Measurements from ENCODE around the gene NXT2.
"Not testable (repeated sequence)": the region's sequence is repeated elsewhere in the genome, so short reads cannot be mapped to it uniquely, and the experiment has no call there.

Gene NXT2

DNA sequence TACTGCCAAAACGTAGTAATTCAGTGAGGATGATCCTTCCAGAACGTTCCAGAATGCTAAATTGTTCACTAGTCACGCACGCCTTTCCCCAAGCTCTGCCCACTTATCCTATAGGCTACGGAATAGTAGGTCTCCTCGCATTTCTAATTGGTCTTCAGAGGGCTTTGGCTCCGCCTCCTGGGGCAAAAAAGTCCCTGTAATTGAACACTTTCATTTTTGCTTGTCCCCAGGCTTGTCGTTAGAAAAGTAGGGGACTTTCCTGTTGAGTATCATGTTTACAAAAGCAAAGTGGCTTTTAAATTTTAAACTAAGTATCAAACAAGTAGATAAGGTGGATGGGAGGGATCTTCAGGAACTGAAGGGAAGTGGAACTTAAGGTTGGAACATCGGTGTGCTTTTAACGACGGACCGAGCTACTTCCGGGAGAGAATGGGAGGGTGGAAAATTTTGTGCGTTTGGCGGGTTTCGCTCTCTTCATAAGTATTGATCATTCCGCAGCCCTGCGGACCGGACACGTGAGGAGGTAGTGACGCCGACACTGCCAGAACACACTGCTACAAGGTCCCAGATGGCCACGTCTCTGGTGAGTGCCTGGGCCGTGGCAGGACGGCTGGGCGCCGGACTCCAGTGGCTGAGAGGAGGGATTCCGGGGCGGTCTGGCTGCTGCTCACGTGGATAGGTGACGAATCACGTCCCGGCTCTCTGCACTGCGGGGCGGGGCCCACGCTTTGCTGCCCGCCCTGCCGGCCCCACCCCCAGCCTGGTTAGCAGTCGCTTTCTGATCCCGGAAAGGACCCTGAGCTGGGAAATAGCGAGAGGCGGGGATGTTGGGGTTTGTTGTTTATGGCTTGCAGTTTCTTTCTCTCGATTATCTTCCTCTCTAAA is at the start of gene NXT2:
Gene NXT2 (plus strand): TSS at position 406 of the 885 bp plus-strand sequence. CDS start 163 bp downstream, at position 569.
- peak; percentile 90 for DNase-seq

DNA sequence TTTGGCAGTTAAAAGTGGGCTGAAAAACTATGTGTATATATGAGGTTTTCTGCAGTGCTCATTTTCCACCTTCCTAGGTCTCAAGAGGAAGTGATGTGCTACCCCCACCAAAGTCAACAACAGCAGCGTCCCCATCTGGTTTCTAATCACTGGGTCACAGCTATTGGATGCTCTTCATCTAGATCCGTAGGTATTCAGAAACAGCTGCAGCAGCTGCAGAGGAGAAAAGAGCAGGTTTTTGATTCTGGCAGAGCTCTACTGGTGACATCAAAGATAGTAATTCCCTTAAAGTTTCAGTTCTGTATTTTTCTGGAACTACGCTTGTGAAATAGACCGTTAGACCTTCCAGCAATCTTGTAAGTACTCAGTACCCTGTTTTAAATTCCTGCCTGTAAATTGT is 49.0 kb upstream of the NXT2 start:
- DNase-seq = no peak

DNA sequence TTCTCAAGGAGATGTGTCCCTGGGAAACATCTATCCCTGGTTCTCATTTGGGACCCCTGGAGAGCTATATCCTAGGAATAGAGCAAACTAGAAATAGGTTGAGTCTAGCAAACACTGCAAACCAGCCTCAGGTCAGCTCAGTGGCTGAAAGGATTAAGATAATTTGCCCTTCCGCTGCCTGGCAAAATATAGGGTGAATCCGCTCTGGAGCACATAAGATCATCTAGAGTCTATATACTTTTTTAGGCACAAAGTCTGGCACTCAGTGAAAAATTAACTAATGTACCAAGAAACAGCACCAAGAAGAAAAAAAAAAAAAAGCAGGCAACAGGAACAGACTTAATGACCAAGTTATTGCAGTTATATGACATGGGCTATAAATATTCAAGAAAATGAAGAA is 47.5 kb upstream of the NXT2 start:
- DNase-seq = no peak

DNA sequence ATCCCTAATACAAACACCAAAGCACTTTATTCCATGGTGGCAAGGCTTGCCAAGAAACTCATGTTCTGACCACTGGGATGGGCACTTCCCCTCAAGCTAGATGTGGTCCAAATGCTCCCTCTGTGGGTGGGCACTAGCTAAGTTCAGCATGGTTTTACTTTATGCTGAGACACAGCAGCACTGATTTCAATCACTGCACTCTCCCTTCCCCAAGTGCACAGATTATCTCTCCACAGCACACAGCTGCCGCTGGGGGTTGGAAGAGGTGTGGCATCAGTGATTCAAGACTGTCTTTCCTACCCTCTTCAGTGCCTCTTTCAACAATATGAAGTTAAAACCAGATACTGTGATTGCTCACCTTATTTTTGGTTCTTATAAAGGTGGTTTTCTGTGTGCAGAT is 38.2 kb upstream of the NXT2 start:
- DNase-seq = no peak

DNA sequence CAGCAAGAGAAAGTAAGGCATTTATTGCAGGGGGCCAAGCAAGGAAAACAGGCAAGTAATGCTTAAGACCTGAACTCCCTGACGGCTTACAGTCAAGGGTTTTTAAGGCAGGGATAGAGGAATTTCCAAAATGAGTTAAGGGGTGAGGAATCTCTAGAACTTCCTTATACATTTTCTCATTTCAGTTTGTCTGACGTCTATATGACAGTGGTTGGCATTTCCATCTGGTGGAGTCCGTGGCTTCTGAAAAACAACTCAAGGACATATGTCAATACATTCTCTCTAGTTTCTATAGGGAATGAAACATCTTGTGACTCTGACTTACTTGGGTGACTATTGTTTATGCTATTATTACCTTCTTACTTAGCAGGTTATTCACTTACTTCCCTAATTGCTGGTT is 35.5 kb upstream of the NXT2 start:
- no peak for DNase-seq

DNA sequence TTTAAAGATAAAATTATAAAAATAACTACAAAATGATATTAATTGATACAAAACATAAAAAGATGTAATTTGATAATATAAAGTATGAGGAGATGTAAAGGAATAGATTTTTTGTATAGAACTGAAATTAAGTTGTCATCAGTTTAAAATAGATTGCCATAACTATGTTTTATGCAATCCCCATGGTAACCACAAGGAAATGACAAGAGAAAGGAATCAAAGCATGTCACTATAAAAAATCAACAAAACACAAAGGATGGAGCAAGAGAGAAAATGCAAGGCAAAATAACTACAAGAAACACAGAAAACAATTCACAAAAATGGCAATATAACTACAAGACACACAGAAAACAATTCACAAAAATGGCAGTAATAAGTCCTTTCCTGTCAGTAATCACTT is 27.7 kb upstream of the NXT2 start:
- DNase-seq = no peak

DNA sequence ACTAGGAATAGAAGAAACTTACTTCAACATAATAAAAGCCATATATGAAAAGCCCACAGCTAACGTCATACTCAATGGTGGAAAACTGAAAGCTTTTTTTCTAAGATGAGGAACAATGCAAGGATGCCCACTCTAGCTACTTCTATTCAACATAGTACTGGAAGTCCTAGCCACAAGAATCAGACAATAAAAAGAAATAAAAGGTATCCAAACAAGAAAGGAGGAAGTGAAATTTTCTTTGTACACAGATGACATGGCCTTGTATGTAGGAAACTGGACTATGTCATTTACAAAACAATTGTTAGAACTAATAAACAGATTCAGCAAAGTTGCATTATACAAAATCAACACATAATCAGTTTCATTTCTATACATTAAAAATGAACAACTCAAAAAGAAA is 25.5 kb upstream of the NXT2 start:
- no peak for DNase-seq

DNA sequence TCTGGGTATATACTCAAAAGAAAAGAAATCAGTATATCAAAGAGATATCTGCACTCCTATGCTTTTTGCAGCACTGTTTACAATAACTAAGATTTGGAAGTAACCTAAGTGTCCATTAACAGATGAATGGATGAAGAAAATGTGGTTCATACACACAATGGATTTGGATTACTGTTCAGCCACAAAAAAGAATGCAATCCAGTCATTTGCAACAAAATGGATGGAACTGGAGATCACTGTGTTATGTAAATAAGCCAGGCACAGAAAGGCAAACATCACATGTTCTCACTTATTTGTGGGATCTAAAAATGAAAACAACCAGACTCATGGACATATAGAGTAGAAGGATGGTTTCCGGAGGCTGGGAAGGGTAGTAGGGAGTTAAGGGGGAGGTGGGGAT is 17.6 kb upstream of the NXT2 start:
- no peak for DNase-seq

DNA sequence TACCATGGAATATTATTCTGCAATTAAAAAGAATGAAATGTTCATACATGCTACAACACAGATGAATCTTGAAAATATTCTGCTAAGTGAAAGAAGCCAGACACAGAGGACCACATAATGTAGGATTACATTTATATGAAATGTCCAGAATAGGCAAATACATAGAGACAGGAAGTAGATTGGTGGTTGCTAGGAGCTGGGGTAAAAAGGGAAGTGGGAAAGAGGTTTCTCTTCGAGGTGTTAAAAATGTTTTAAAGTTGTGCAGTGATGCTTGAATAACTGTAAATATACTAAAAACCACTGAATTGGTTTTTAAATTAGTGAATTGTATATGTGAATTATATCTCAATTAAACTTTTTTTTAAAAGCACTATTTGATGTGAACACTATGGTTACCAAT is 3.6 kb upstream of the NXT2 start:
- DNase-seq = no peak

DNA sequence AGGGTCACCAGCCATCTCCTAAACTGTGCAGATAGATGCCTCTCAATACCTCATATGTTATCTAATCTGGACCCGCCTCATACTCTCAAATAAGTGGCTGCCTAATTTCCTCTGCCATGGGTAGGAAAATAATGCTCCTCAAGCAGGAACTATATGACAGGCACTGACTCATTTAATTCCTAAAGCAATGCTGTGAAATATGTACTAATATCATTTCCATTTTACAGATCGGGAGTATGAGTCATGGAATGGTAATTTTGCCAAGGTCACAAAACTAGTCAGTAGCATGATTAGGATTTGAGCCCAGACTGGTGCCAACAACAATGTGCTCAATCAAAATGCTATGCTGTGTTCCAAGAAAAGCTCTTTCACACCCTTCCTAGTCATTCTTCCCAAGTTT is 3.0 kb upstream of the NXT2 start:
- peak; percentile 8 for DNase-seq

DNA sequence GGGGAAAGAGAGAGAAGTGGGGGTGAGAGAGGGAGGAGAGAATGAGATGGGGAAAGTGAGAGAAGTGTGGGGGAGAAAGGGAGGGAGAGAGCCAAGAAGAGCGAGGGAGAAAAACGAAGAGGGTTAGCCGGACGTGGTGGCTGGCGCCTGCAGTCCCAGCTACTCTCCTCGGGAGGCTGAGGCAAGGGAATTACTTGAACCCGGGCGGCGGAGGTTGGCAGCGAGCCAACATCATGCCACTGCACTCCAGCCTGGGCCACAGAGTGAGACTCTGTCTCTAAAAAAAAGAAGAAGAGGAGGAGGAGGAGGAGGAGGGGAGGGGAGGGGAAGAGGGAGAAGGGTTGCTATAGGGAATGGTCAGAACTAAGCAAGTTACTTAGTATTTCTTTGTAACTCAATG is 1.7 kb upstream of the NXT2 start:
- DNase-seq = no peak

DNA sequence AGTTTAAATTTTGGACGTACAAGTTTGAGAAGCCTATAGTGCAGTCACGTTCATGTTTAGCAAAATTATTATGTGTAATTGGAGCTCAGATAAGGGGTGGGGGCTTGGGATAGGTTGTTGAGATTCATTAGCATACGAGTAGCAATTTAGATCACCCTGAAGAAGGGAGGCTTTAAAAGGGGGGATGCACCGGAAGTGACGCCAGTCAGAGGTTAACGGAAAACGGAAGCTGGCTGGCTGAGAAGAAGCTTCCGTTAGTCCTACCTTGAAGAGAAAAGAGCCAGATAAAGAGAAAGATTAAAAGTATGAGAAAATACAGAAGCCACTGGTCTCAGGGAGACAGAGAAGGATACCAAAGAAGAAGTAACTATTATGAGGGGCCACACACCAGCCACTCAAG is 1.1 kb upstream of the NXT2 start:
- no peak for DNase-seq

DNA sequence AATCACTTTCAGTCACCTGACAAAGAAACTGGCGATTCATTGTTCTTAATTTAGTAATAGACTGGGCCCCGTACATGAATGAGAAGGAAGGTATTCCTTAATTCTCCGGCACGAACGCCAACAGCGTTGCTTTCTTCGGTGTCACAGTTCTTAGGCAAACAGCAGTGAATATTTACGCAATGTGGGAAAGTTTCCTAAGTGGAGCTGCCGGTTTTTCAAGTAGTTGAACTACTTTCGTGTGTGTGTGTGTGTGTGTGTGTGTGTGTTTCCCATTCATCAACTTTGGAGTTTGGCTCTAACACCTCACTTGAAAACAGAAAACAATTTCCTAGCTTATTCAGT is 651 bp downstream of the NXT2 start:
- peak; percentile 56 for DNase-seq

DNA sequence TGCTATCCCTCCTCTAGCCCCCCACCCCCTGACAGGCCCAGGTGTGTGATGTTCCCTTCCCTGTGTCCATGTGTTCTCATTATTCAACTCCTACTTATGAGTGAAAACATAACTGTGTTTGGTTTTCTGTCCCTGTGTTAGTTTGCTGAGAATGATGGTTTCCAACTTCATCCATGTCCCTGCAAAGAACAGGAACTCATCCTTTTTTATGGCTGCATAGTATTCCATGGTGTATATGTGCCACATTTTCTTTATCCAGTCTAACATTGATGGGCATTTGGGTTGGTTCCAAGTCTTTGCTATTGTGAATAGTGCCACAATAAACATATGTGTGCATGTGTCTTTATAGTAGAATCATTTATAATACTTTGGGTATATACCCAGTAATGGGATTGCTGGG is 2.4 kb downstream of the NXT2 start:
- not testable (repeated sequence) for DNase-seq

DNA sequence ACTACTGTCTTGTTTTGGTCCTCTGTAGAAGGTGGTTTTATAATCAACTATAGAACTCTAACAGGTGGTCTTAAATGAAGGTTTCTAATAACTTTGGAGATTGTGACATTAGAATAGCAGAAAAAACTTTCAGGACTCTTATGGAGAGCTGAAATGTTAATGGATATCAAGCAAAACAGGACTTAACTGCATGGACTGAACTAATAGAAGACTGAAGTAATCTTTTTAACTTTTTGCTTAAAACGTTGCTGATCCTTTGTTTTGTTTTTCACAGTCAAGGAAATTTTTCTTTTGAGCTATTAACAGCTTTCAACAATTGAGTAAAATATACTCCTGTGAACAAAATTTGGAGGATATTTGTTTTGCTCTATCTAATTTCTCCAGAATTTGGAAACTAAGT is 17.2 kb downstream of the NXT2 start:
- no peak for DNase-seq

DNA sequence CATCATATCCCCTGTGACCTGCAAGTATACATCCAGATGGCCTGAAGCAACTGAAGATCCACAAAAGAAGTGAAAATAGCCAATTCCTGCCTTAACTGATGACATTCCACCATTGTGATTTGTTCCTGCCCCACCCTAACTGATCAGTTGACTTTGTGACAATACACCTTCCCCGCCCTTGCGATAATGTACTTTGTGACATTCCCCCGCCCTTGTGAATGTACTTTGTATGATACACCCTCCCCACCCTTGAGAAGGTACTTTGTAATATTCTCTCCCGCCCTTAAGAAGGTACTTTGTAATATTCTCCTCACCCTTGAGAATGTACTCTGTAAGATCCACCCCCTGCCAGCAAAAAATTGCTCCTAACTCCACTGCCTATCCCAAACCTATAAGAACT is 39.4 kb downstream of the NXT2 start:
- not testable (repeated sequence) for DNase-seq

DNA sequence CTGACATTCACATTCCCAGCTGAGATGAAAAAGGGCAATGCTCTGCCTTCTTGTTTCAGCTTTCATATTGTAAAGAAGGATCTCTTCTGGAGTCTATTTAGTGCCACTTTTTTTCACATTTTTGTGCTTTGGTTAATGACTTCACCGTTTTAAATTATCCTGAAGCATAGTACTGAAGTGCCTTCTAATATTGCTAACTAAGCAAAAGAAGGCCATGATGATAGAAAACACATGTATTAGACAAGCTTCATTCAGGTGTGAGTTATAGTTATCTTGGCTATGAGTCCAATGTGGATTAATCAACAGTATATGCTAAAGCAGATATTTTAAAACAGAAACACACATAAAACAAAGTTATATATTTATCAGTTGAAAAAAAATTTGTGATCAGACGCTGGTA is 40.4 kb downstream of the NXT2 start:
- DNase-seq = no peak

DNA sequence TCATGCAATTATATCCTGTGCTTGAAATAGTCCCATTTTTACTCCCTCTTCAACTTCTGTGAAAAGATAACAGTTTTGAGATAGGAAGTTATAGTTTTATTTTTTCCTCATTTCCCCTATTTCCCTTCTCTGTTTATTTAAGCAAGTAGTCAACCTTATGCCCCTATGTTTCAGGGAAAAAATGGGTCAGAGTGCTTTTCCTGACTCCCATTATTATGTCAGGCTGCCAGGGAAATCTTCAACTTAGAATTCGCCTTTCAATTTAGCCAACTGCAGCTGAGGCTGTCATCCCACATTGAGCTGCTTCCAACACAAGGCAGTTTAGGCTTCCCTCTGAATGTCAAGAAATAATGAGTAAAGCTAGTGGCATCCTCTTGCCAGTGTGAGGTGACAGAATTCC is 42.3 kb downstream of the NXT2 start:
- no peak for DNase-seq

DNA sequence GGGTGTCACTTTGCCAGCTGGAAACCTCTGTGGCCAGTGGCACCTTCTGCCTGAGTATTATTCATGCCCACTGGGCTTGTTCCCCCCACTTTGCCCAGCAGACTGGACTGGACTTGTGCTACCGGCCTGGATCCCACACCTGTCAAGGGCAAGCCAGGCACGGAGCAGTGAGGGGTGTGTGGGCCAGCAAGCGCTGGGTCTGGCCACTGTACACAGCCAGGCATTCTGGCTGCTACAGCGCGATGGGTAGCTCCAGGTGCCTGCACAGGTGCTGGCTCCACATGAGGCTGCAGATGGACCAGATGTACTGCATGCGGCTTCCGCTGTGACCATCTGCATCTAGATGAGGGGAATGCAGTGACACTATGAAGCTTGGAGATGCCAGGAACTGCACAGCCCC is 48.8 kb downstream of the NXT2 start:
- no peak for DNase-seq

DNA sequence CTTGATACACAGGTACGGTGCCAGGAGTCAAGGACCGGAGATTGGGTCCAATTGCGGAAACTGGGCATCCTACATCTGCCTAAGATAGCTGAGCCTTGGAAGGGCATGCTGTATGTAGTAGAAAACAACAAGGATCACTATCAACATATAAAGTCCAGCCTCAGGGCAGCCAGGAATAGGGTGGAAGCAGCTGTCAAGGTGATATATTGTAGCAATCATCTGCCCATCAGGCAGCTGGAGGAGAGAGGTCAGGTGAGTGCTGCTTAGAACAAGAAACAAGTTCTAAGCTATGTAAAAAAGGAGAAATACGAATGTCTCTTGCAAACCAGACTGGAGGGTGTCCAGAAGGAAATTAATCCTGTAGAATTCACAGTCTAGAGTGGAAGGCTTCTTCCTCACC is 53.5 kb downstream of the NXT2 start:
- no peak for DNase-seq

Measured in EL (cell line).